ENCODE data around the gene KISS1. TPM values are rescaled to one million over a fixed set of nuclear protein-coding genes. Genes with fewer than 3 reads are reported as not detected.
A peak's percentile ranks its signal among the peaks of the same experiment; 100 is the strongest.

KISS1 gene
- total RNA-seq, 1 donor from 2014 or later, result 1.2 TPM

- DNase-seq (ENCODE audit: low read depth in 2 of 2), result no peak
Observed at GRCh38 chr1:204218552-204218951, 22.3 kb upstream of the KISS1 start.

- no peak for DNase-seq (ENCODE audit: low read depth in 2 of 2)
Observed at GRCh38 chr1:204217648-204218000, 21.3 kb upstream of the KISS1 start.

GRCh38 chr1:204216880-204217647 lies 20.8 kb upstream of the KISS1 start:
- no peak for DNase-seq (ENCODE audit: low read depth in 2 of 2)

- DNase-seq (ENCODE audit: low read depth in 2 of 2), result no peak
Observed at GRCh38 chr1:204216236-204216635, 19.9 kb upstream of the KISS1 start.

GRCh38 chr1:204213668-204214662 lies 17.7 kb upstream of the KISS1 start, which contains the start of gene GOLT1A:
TSS of gene GOLT1A (minus strand) at chr1:204213988. CDS start at chr1:204213906, 82 bp downstream.
- DNase-seq (ENCODE audit: low read depth in 2 of 2), result peak; percentile 41 to 77

- no peak for DNase-seq (ENCODE audit: low read depth in 2 of 2)
Observed at GRCh38 chr1:204212715-204213114, 16.4 kb upstream of the KISS1 start.

GRCh38 chr1:204211046-204211445 lies 14.8 kb upstream of the KISS1 start:
- DNase-seq (ENCODE audit: low read depth in 2 of 2), result no peak

- peak in 1 of 2 donors; percentile 44 for DNase-seq (ENCODE audit: low read depth in 2 of 2)
Observed at GRCh38 chr1:204207136-204207616, 10.9 kb upstream of the KISS1 start.

- peak in 1 of 2 donors; percentile 34 for DNase-seq (ENCODE audit: low read depth in 2 of 2)
Observed at GRCh38 chr1:204206121-204206520, 9.8 kb upstream of the KISS1 start.

GRCh38 chr1:204205486-204205885 lies 9.2 kb upstream of the KISS1 start:
- no peak for DNase-seq (ENCODE audit: low read depth in 2 of 2)

- DNase-seq (ENCODE audit: low read depth in 2 of 2), result no peak
Observed at GRCh38 chr1:204204944-204205343, 8.7 kb upstream of the KISS1 start.

GRCh38 chr1:204203206-204203767 lies 7.0 kb upstream of the KISS1 start:
- DNase-seq (ENCODE audit: low read depth in 2 of 2), result no peak

- no peak for DNase-seq (ENCODE audit: low read depth in 2 of 2)
Observed at GRCh38 chr1:204202481-204202880, 6.2 kb upstream of the KISS1 start.

- DNase-seq (ENCODE audit: low read depth in 2 of 2), result no peak
Observed at GRCh38 chr1:204201348-204202040, 5.2 kb upstream of the KISS1 start.

GRCh38 chr1:204199579-204199978 lies 3.3 kb upstream of the KISS1 start:
- peak in 1 of 2 donors; percentile 14 for DNase-seq (ENCODE audit: low read depth in 2 of 2)

- peak in 1 of 2 donors; percentile 82 for DNase-seq (ENCODE audit: low read depth in 2 of 2)
Observed at GRCh38 chr1:204198348-204199340, 2.4 kb upstream of the KISS1 start.

- no peak for DNase-seq (ENCODE audit: low read depth in 2 of 2)
Observed at GRCh38 chr1:204197068-204197467, 777 bp upstream of the KISS1 start.

- no peak for DNase-seq (ENCODE audit: low read depth in 2 of 2)
Observed at GRCh38 chr1:204194771-204195170, 1.5 kb downstream of the KISS1 start.

GRCh38 chr1:204194080-204194479 lies 2.2 kb downstream of the KISS1 start:
- DNase-seq (ENCODE audit: low read depth in 2 of 2), result no peak
